Natural killer cell (primary cell): ENCODE results near the gene ELN. TPM values are rescaled to one million over a fixed set of nuclear protein-coding genes. Genes with fewer than 3 reads are reported as not detected.

Experiments used
- ATAC-seq, 3 donors: fragments of 150-1000 bp in 2 of 3; fragments of 200-7000 bp in 1 of 3; cut with Tn5 transposase; 1 replicate in 1 of 3; 2 replicates in 2 of 3; pipeline ENCODE4 v1.10.0; 2021; ENCODE audit warnings: mild to moderate bottlenecking in 2 of 3, moderate library complexity in 2 of 3
- DNase-seq, 2 donors: peaks; one replicate each; pipeline versions ENCODE4 v3.0.0 to v3.0.0-alpha.2; 2013 to 2021; ENCODE audit warnings: mixed read lengths in 1 of 2
- H3K27ac ChIP-seq: one replicate; pipeline ENCODE4 v1.5.1; 2013; ENCODE audit warnings: mild to moderate bottlenecking, low read length
- H3K27me3 ChIP-seq: one replicate; pipeline ENCODE4 v1.6.1; 2013; ENCODE audit warnings: low read length; ENCODE audit not compliant: control insufficient read depth, insufficient read depth
- H3K36me3 ChIP-seq: one replicate; pipeline ENCODE4 v1.6.1; 2013; ENCODE audit warnings: low read length; ENCODE audit not compliant: control insufficient read depth, insufficient read depth
- H3K4me1 ChIP-seq: one replicate; pipeline ENCODE4 v1.6.1; 2013; ENCODE audit warnings: low read length; ENCODE audit not compliant: control insufficient read depth, insufficient read depth
- H3K4me3 ChIP-seq: one replicate; pipeline ENCODE4 v1.5.1; 2013; ENCODE audit warnings: low read length
- H3K9me3 ChIP-seq: one replicate; pipeline ENCODE4 v1.6.1; 2013; ENCODE audit warnings: low read length; ENCODE audit not compliant: control insufficient read depth, insufficient read depth
- H3K27ac Mint-ChIP-seq, 2 donors: one replicate each; pipeline ENCODE4 v1.8.0; 2022; ENCODE audit warnings: mild to moderate bottlenecking in 2 of 2, mixed read lengths in 2 of 2, moderate library complexity in 1 of 2
- H3K27me3 Mint-ChIP-seq, 2 donors: one replicate each; pipeline ENCODE4 v1.8.0; 2022; ENCODE audit warnings: low read depth in 2 of 2, mixed read lengths in 2 of 2
- H3K36me3 Mint-ChIP-seq: one replicate; pipeline ENCODE4 v1.8.0; 2022; ENCODE audit warnings: mixed read lengths
- H3K4me1 Mint-ChIP-seq, 2 donors: one replicate each; pipeline ENCODE4 v1.8.0; 2022; ENCODE audit warnings: mixed read lengths in 2 of 2
- H3K4me3 Mint-ChIP-seq: one replicate; pipeline ENCODE4 v1.8.0; 2022; ENCODE audit warnings: mild to moderate bottlenecking, moderate library complexity, mixed read lengths
- H3K9me3 Mint-ChIP-seq, 2 donors: one replicate each; pipeline ENCODE4 v1.8.0; 2022; ENCODE audit warnings: mixed read lengths in 2 of 2
- WGBS: methylation state at CpG from one replicate; pipeline ENCODE4 v1.1.7; 2013; ENCODE audit warnings: missing lambda C conversion rate; ENCODE audit not compliant: insufficient coverage; 5-methylcytosine and 5-hydroxymethylcytosine counted together
- intact Hi-C: fragments of 100-400 bp; cut with micrococcal nuclease; formaldehyde crosslinking; loops from one replicate; pipeline ENCODE4 v1.14.2; 2022
- total RNA-seq, 4 donors: library from RNA; stranded (reverse); fragments of 120-200 nt in 1 of 4; gene quantifications; one replicate each; pipeline versions ENCODE4 v1.2.3 to v1.2.4, GENCODE V29; 2013 to 2022
- TF ChIP-seq, protein P1 (sequence below): fragments of 200-600 bp; IDR thresholded peaks from one replicate; pipeline ENCODE4 v1.8.0; 2022; ENCODE audit warnings: antibody characterized with exemption

The ELN gene
- total RNA-seq, 3 donors from 2014 or later (not counting 1 experiment from before 2014, with no cell fraction given) = 0.75 TPM; not detected in 2

DNA sequence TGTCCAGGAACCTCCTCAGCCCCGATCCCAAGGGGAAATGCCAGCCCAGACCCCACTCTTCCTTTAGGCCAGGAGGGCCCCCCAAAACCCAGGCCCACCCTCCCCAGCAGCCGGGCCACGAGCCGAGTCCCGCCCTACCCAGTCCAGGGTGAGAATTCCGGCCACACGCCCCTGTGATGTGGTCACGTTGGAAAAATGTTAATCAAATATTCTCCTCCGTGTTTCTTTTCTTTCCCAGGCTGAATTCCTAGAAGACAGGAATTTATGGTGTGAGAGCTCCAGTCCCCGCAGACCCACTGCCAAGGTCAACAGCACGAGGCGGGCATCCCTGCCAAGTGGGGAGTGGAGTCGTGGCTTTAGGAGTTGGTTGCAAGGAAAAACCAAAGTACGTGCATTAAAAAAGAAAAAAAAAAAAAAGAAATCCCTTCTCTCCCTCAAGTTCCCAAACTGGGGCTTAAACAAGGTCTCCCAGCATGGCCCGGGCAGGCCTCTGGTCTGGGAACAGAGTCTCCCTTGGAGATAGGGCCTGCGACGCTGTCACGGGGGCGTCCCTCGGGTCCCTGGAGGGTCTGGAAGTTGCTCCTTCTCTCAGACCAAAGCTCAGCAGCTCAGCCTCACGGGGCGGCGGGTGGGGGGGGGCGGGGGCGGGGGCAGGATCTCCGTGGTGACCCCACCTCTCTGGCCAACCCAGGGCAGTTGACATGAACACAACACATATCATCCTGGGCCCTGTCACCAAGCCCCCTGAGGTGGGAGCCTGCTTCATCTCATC lies 28.1 kb upstream of the ELN start:
- TF ChIP-seq, protein P1, sequence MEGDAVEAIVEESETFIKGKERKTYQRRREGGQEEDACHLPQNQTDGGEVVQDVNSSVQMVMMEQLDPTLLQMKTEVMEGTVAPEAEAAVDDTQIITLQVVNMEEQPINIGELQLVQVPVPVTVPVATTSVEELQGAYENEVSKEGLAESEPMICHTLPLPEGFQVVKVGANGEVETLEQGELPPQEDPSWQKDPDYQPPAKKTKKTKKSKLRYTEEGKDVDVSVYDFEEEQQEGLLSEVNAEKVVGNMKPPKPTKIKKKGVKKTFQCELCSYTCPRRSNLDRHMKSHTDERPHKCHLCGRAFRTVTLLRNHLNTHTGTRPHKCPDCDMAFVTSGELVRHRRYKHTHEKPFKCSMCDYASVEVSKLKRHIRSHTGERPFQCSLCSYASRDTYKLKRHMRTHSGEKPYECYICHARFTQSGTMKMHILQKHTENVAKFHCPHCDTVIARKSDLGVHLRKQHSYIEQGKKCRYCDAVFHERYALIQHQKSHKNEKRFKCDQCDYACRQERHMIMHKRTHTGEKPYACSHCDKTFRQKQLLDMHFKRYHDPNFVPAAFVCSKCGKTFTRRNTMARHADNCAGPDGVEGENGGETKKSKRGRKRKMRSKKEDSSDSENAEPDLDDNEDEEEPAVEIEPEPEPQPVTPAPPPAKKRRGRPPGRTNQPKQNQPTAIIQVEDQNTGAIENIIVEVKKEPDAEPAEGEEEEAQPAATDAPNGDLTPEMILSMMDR = no peak
- H3K4me1 ChIP-seq = peaks cover 20% of the 10 kb centered on the region
- Mint-ChIP-seq H3K9me3 (no peaks in the 10 kb centered on the region), H3K4me3 (no peak overlapping the region), H3K27me3 (peaks cover 0 to 4% of the 10 kb centered on the region in 2 donors), H3K27ac (no peak overlapping the region), H3K4me1 (peaks cover 22 to 39% of the 10 kb centered on the region in 2 donors), H3K36me3 (no peaks in the 10 kb centered on the region)
- intact Hi-C loops = no loop called here
- no peak for DNase-seq
- 89% methylated on average over 25 of the region's 26 CpGs for WGBS
- no peak overlapping the region for H3K4me3 ChIP-seq
- no peaks in the 10 kb centered on the region for H3K27me3 ChIP-seq
- peaks cover 4% of the 10 kb centered on the region for H3K9me3 ChIP-seq
- no peaks in the 10 kb centered on the region for H3K36me3 ChIP-seq
- no peak overlapping the region for H3K27ac ChIP-seq
- ATAC-seq = no peak

DNA sequence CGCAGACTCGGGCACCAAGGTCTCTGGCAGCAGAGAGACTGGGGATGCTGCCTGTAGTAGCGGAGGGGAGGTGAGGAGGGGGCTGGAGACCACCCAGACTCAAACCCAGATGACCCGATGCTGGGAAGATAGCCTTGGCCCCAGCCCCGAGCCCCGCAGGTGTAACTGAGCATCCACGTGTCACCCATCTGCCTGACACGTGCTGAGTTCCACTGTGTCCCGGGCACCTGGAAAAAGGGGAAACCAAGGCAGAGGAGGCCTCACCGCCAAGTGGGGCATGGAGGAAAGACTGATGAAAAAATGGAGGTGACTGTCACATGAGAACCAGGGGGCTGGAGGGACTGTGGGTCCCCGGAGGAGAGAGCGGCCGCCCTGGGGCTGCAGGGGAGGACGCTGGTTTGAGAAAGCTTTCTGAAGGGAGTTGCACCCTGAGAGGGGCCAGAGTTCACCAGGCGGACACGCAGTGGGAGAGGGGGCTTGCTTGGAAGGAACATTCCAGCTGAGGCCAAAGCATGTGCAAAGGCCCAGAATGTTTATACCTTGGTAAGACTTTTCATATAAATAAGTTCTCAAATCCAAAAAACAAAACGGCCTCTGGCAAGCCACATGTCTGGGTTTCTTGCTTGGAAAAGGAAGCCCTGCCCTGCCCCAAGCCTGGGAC lies 27.4 kb upstream of the ELN start:
- WGBS = 93% methylated on average over 17 of the region's 17 CpGs
- no peak for DNase-seq
- Histone ChIP-seq H3K27ac (no peak overlapping the region), H3K36me3 (no peaks in the 10 kb centered on the region), H3K27me3 (no peaks in the 10 kb centered on the region), H3K4me1 (peaks cover 20% of the 10 kb centered on the region), H3K9me3 (no peaks in the 10 kb centered on the region), H3K4me3 (no peak overlapping the region)
- no peaks in the 10 kb centered on the region for H3K36me3 Mint-ChIP-seq
- no peaks in the 10 kb centered on the region for H3K9me3 Mint-ChIP-seq
- H3K4me1 Mint-ChIP-seq = peaks cover 22 to 39% of the 10 kb centered on the region in 2 donors
- TF ChIP-seq, protein P1 = no peak
- peak overlapping the region; percentile 53 for H3K4me3 Mint-ChIP-seq
- no peak for ATAC-seq
- peak overlapping the region; percentile 51 to 62 for H3K27ac Mint-ChIP-seq
- H3K27me3 Mint-ChIP-seq = peaks cover 0 to 4% of the 10 kb centered on the region in 2 donors
- intact Hi-C loops = no loop called here

DNA sequence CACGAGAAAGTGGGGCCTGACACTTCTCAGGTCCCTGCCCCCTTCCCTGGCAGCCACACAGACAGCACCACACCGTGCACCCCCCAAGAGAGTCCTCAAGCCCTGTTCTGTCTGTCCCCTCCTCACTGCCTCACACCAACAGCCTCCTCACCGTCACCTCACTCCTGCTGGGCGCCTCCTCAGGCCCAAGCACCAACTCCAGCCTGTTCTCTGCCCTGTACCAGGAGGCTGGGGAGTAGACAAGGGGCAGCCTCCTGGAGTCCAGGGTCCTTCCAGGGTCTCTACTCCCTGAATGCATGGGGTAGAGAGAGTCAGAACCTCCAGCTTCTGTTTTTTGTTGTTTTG lies 26.9 kb upstream of the ELN start:
- Histone ChIP-seq H3K27me3 (no peaks in the 10 kb centered on the region), H3K9me3 (no peaks in the 10 kb centered on the region), H3K4me1 (peaks cover 20% of the 10 kb centered on the region), H3K4me3 (no peak overlapping the region), H3K36me3 (no peaks in the 10 kb centered on the region), H3K27ac (no peak overlapping the region)
- Mint-ChIP-seq H3K27me3 (peaks cover 0 to 4% of the 10 kb centered on the region in 2 donors), H3K9me3 (no peaks in the 10 kb centered on the region), H3K4me1 (peaks cover 22 to 39% of the 10 kb centered on the region in 2 donors), H3K36me3 (no peaks in the 10 kb centered on the region), H3K27ac (peak overlapping the region; percentile 51 to 62), H3K4me3 (peak overlapping the region; percentile 53)
- DNase-seq (no peak), ATAC-seq (no peak)
- intact Hi-C loops = no loop called here
- TF ChIP-seq, protein P1 = no peak
- WGBS = 59% methylated on average over 4 of the region's 4 CpGs
